SK-N-SH (cell line): ENCODE measurements around the gene ATAD3B. TPM values are rescaled to one million over a fixed set of nuclear protein-coding genes. Genes with fewer than 3 reads are reported as not detected.
"Not testable (repeated sequence)": the region's sequence is repeated elsewhere in the genome, so short reads cannot be mapped to it uniquely, and the experiment has no call there.

Source experiments
- CTCF ChIA-PET: fragments of 300-600, 350-600 bp; formaldehyde crosslinking; extraction: SDS; loops from one replicate; lab custom pipeline; 2021; lab: Yijun Ruan, JAX
- POLR2A ChIA-PET: fragments of 350-600 bp; sonication (Branson Sonifier 250); formaldehyde crosslinking; extraction: SDS; loops from one replicate; lab custom pipeline; 2020; ENCODE audit warnings: antibody characterized with exemption, inconsistent platforms; lab: Yijun Ruan, JAX
- DNase-seq: peaks from one replicate; pipeline ENCODE4 v3.0.0; 2012
- H2AFZ ChIP-seq: fragments of 200-600 bp; sonication (generic); 2 replicates; pipeline ENCODE4 v1.8.1; 2016; ENCODE audit warnings: antibody characterized with exemption, mild to moderate bottlenecking, low read depth
- H3F3A ChIP-seq: fragments of 200-600 bp; sonication (generic); replicated peaks from 2 replicates; pipeline ENCODE3; 2016; ENCODE audit warnings: antibody characterized with exemption, mild to moderate bottlenecking; ENCODE audit not compliant: insufficient read depth
- H3K27ac ChIP-seq, 2 experiments: fragments of 200-500 bp in 1 of 2; fragments of 200-600 bp in 1 of 2; sonication (Bioruptor generic) in 1 of 2; sonication (generic), shearing (Covaris generic) in 1 of 2; 2 replicates each; pipeline versions ENCODE4 v1.5.1 to v1.6.1; 2014 to 2016; ENCODE audit warnings: low read depth in 2 of 2, inconsistent platforms in 1 of 2, low read length in 1 of 2, mild to moderate bottlenecking in 1 of 2, mixed read lengths in 1 of 2
- H3K27me3 ChIP-seq: fragments of 200-600 bp; sonication (generic), shearing (Covaris generic); 2 replicates; pipeline ENCODE4 v1.6.1; 2016; ENCODE audit warnings: mixed run types; ENCODE audit not compliant: insufficient read depth
- H3K36me3 ChIP-seq, 2 experiments: fragments of 200-500 bp in 1 of 2; fragments of 200-600 bp in 1 of 2; sonication (Bioruptor generic) in 1 of 2; sonication (generic) in 1 of 2; replicated peaks in 1 of 2; 2 replicates each; pipeline versions ENCODE3 to v1.5.1; 2014 to 2016; ENCODE audit warnings: low read length in 1 of 2, mild to moderate bottlenecking in 1 of 2; ENCODE audit not compliant: insufficient read depth in 2 of 2, control insufficient read depth in 1 of 2
- H3K4me1 ChIP-seq, 2 experiments: fragments of 200-500 bp in 1 of 2; fragments of 200-600 bp in 1 of 2; sonication (Bioruptor generic) in 1 of 2; sonication (generic), shearing (Covaris generic) in 1 of 2; 2 replicates each; pipeline versions ENCODE4 v1.5.1 to v1.6.1; 2014 to 2016; ENCODE audit warnings: low read depth in 1 of 2, low read length in 1 of 2, mixed run types in 1 of 2; ENCODE audit not compliant: insufficient read depth in 2 of 2, control insufficient read depth in 1 of 2
- H3K4me2 ChIP-seq: fragments of 200-600 bp; sonication (generic), shearing (Covaris generic); 2 replicates; pipeline ENCODE4 v1.6.1; 2017; ENCODE audit warnings: mixed run types
- H3K4me3 ChIP-seq, 2 experiments: fragments of 200-500 bp in 1 of 2; fragments of 200-600 bp in 1 of 2; sonication (Bioruptor generic) in 1 of 2; sonication (generic), shearing (Covaris generic) in 1 of 2; 2 replicates each; pipeline versions ENCODE4 v1.5.1 to v1.8.1; 2014 to 2016; ENCODE audit warnings: low read depth in 2 of 2, inconsistent platforms in 1 of 2, low read length in 1 of 2, mild to moderate bottlenecking in 1 of 2, mixed read lengths in 1 of 2, moderate library complexity in 1 of 2
- H3K79me2 ChIP-seq: fragments of 200-600 bp; sonication (generic); 2 replicates; pipeline ENCODE4 v1.8.1; 2017; ENCODE audit warnings: mild to moderate bottlenecking; ENCODE audit not compliant: insufficient read depth
- H3K9ac ChIP-seq: fragments of 200-600 bp; sonication (generic); 2 replicates; pipeline ENCODE4 v1.6.1; 2017; ENCODE audit warnings: mixed run types
- H3K9me2 ChIP-seq: fragments of 200-600 bp; sonication (generic); 2 replicates; pipeline ENCODE4 v1.6.1; 2017; ENCODE audit warnings: mixed run types
- H3K9me3 ChIP-seq: fragments of 200-600 bp; sonication (generic); 2 replicates; pipeline ENCODE4 v1.6.1; 2017; ENCODE audit warnings: mixed run types, mild to moderate bottlenecking, moderate library complexity
- H4K20me1 ChIP-seq: fragments of 200-600 bp; sonication (generic); 2 replicates; pipeline ENCODE4 v1.6.1; 2017; ENCODE audit warnings: mild to moderate bottlenecking, mixed run types; ENCODE audit not compliant: insufficient read depth
- ELF1 ChIP-seq: IDR thresholded peaks from 2 replicates; pipeline ENCODE4 v1.4.0; 2012
- EZH2phosphoT487 ChIP-seq: fragments of 200-600 bp; sonication (generic); IDR thresholded peaks from 2 replicates; pipeline ENCODE4 v1.6.1; 2017; ENCODE audit warnings: low read depth, mixed run types, mild to moderate bottlenecking, antibody characterized with exemption, moderate library complexity, borderline replicate concordance
- FOXM1 ChIP-seq: IDR thresholded peaks from 2 replicates; pipeline ENCODE4 v1.4.0; 2012; ENCODE audit warnings: low read depth, mild to moderate bottlenecking
- GATA2 ChIP-seq: sonication (generic); formaldehyde crosslinking; IDR thresholded peaks from 2 replicates; pipeline ENCODE4 v1.5.0; 2020; ENCODE audit warnings: mild to moderate bottlenecking, missing genetic modification reagents
- IRF3 ChIP-seq: fragments of 150-350 bp; IDR thresholded peaks from 2 replicates; pipeline ENCODE4 v1.6.1; 2016; ENCODE audit warnings: mild to moderate bottlenecking, low read depth, low read length
- JUND ChIP-seq: IDR thresholded peaks from 2 replicates; pipeline ENCODE4 v1.4.0; 2012
- NFIC ChIP-seq: IDR thresholded peaks from 2 replicates; pipeline ENCODE4 v1.4.0; 2012; ENCODE audit warnings: borderline replicate concordance
- POLR2AphosphoS5 ChIP-seq: IDR thresholded peaks from 2 replicates; pipeline ENCODE4 v1.6.1; 2012; ENCODE audit warnings: low read depth, low read length
- RCOR1 ChIP-seq: fragments of 150-350 bp; IDR thresholded peaks from 2 replicates; pipeline ENCODE4 v1.6.1; 2017; ENCODE audit warnings: antibody characterized with exemption, low read length
- SIN3A ChIP-seq: IDR thresholded peaks from 2 replicates; pipeline ENCODE4 v1.6.1; 2012; ENCODE audit warnings: low read depth, mild to moderate bottlenecking, low read length, moderate library complexity, borderline replicate concordance
- SMC3 ChIP-seq: IDR thresholded peaks from 2 replicates; pipeline ENCODE4 v1.6.1; 2012; ENCODE audit warnings: low read depth, low read length, improper control_type of control experiment
- YY1 ChIP-seq: IDR thresholded peaks from 2 replicates; pipeline ENCODE4 v1.4.0; 2012; ENCODE audit warnings: low read depth, mild to moderate bottlenecking
- WGBS: methylation state at CpG from one replicate; pipeline ENCODE4 v1.1.6; 2017; ENCODE audit warnings: low lambda C conversion rate; 5-methylcytosine and 5-hydroxymethylcytosine counted together
- polyA plus RNA-seq, 3 experiments: library from polyadenylated mRNA; depleted of rRNA; stranded (reverse); fragments of >200 nt; gene quantifications; 2 replicates each; pipeline ENCODE4 v1.2.3, GENCODE V29; 2012

Gene ATAD3B
- polyA plus RNA-seq, 1 of the 3 experiments (the other 2 are of a cell fraction): 71.6 TPM

GRCh38 chr1:1529936-1530335, 58.4 kb downstream of the ATAD3B start:
- WGBS: 98% methylated on average over 7 of the region's 8 CpGs
- Histone ChIP-seq H3F3A (no peaks in the 10 kb centered on the region), H2AFZ (no peak overlapping the region), H3K4me3 (no peak overlapping the region), H3K27me3 (no peaks in the 10 kb centered on the region), H3K4me1 (no peaks in the 10 kb centered on the region), H3K9me2 (no peaks in the 10 kb centered on the region), H4K20me1 (no peaks in the 10 kb centered on the region), H3K4me2 (no peak overlapping the region)
- TF ChIP-seq IRF3: no peak
- TF ChIP-seq EZH2phosphoT487: no peak
- no peak for TF ChIP-seq FOXM1
- no peak for TF ChIP-seq RCOR1
- no peak for TF ChIP-seq JUND
- TF ChIP-seq, all 33 proteins: peak for 0
- ChIA-PET CTCF (interaction anchor here (1.3 kb wide), 1 partner anchor 24 kb away, joined by 3 read pairs; no protein-coding TSS in a partner anchor), POLR2A (interaction anchor here (0.6 kb wide), 1 partner anchor 121 kb away, joined by 6 read pairs; no protein-coding TSS in a partner anchor)
- no peaks in the 10 kb centered on the region for H3K79me2 ChIP-seq
- no peak overlapping the region for H3K9ac ChIP-seq
- H3K27ac ChIP-seq: no peak overlapping the region
- H3K36me3 ChIP-seq: peaks cover 15 to 27% of the 10 kb centered on the region in 2 experiments
- no peak for DNase-seq
- no peaks in the 10 kb centered on the region for H3K9me3 ChIP-seq

DNA sequence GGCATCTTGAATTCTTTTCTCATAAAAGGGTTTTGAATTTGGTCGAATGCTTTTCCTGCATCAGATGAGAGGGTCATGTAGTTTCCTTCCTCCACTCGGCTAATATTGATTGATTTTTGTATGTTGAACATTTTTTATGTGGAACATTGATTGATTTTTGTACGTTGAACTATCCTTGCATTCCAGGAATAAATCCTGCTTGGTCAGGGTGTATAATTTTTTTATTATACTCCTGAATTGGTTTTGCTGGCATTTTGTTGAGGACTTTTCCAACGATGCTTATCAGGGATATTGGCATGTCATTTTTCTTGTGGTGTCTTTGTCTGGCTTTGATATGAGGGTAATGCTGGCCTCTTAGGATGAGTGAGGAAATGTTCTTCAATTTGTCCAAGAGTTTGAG, 60.4 kb downstream of the ATAD3B start:
- Histone ChIP-seq H3K4me1 (no peaks in the 10 kb centered on the region), H3K9me2 (no peaks in the 10 kb centered on the region)
- no peak for TF ChIP-seq ELF1
- TF ChIP-seq SIN3A: no peak
- TF ChIP-seq NFIC: no peak
- no peak for TF ChIP-seq YY1
- TF ChIP-seq POLR2AphosphoS5: no peak
- TF ChIP-seq IRF3: no peak
- no peak for TF ChIP-seq SMC3
- no peak for TF ChIP-seq JUND
- TF ChIP-seq GATA2 (CRISPR knock-in tag): no peak
- TF ChIP-seq, all 33 proteins: peak for 0
- no peak for DNase-seq
- Histone ChIP-seq H2AFZ (no peak overlapping the region), H3K36me3 (peaks cover 15 to 25% of the 10 kb centered on the region in 2 experiments), H3K9ac (no peak overlapping the region), H3K79me2 (no peaks in the 10 kb centered on the region), H3K4me2 (no peak overlapping the region), H3F3A (no peaks in the 10 kb centered on the region), H3K27ac (no peak overlapping the region), H3K9me3 (no peaks in the 10 kb centered on the region), H3K27me3 (no peaks in the 10 kb centered on the region), H4K20me1 (no peaks in the 10 kb centered on the region), H3K4me3 (no peak overlapping the region)
- 93% methylated on average over 4 of the region's 4 CpGs for WGBS
- POLR2A ChIA-PET: no interaction called here
- CTCF ChIA-PET: no interaction called here

- H3K27me3 ChIP-seq, H3K9me3 ChIP-seq, H3K4me1 ChIP-seq, H3K4me3 ChIP-seq, H2AFZ ChIP-seq, POLR2A ChIA-PET, H3K4me2 ChIP-seq, H3K9ac ChIP-seq, H3K79me2 ChIP-seq, CTCF ChIA-PET, H3K27ac ChIP-seq, H3K9me2 ChIP-seq, H3F3A ChIP-seq, H4K20me1 ChIP-seq, DNase-seq: not testable (repeated sequence)
- no CpG with 5 or more reads among the region's 22 CpGs for WGBS
- H3K36me3 ChIP-seq: peaks cover 15 to 24% of the 10 kb centered on the region in 2 experiments
These were observed 61.8 kb downstream of the ATAD3B start for GRCh38 chr1:1533176-1533893.

GRCh38 chr1:1533894-1534291, 62.3 kb downstream of the ATAD3B start:
- H3K9me3 ChIP-seq, H3K79me2 ChIP-seq, H3K9ac ChIP-seq, H4K20me1 ChIP-seq, H3K27me3 ChIP-seq, H3K4me1 ChIP-seq, H2AFZ ChIP-seq, H3K4me2 ChIP-seq, DNase-seq, H3K4me3 ChIP-seq, POLR2A ChIA-PET, H3K27ac ChIP-seq, H3K9me2 ChIP-seq, H3F3A ChIP-seq, CTCF ChIA-PET: not testable (repeated sequence)
- peaks cover 15 to 22% of the 10 kb centered on the region in 2 experiments for H3K36me3 ChIP-seq
- no CpG with 5 or more reads among the region's 18 CpGs for WGBS
